Testis (tissue), 3 donors: Measurements from ENCODE around the gene CTCF. TPM values are rescaled to one million over a fixed set of nuclear protein-coding genes. Genes with fewer than 3 reads are reported as not detected.

ENCODE experiments used
- DNase-seq: peaks from one replicate; pipeline ENCODE4 v3.0.0-alpha.2; 2019
- H3K27ac ChIP-seq, 2 donors: fragments of 200-600 bp; sonication (generic); one replicate each; pipeline ENCODE4 v1.5.1; 2019
- H3K27me3 ChIP-seq: fragments of 200-600 bp; sonication (generic); one replicate; pipeline ENCODE4 v1.5.1; 2019
- H3K36me3 ChIP-seq: fragments of 200-600 bp; sonication (generic); one replicate; pipeline ENCODE4 v1.5.1; 2017; ENCODE audit warnings: low read depth; ENCODE audit errors: missing control alignments
- H3K4me1 ChIP-seq: fragments of 200-600 bp; sonication (generic); one replicate; pipeline ENCODE4 v1.5.1; 2019
- H3K4me3 ChIP-seq, 2 donors: fragments of 200-600 bp; sonication (generic); one replicate each; pipeline ENCODE4 v1.5.1; 2017 to 2019
- H3K9me3 ChIP-seq: fragments of 200-600 bp; sonication (generic); one replicate; pipeline ENCODE4 v1.5.1; 2017
- CTCF ChIP-seq, 3 experiments: fragments of 450-650 bp in 2 of 3; fragments of 200-600 bp in 1 of 3; sonication (generic) in 1 of 3; IDR thresholded peaks; one replicate each; pipeline ENCODE4 v1.5.1; 2016 to 2019; ENCODE audit warnings: antibody characterized with exemption in 3 of 3, mild to moderate bottlenecking in 2 of 3, moderate library complexity in 1 of 3
- POLR2A ChIP-seq: fragments of 450-650 bp; IDR thresholded peaks from one replicate; pipeline ENCODE4 v1.6.1; 2017; ENCODE audit warnings: antibody characterized with exemption, mild to moderate bottlenecking, moderate library complexity
- WGBS, 2 donors: methylation state at CpG; one replicate each; pipeline ENCODE4 v1.1.5; 2018; 5-methylcytosine and 5-hydroxymethylcytosine counted together
- intact Hi-C: fragments of 100-400 bp; cut with DNase I; formaldehyde crosslinking; loops from one replicate; pipeline ENCODE4 v1.15.1; 2023; ENCODE audit warnings: low total_unique reads
- polyA plus RNA-seq: library from polyadenylated mRNA; stranded (reverse); fragments of 350-450 nt; fragmentation: Illumina TruSeq; extraction: RNeasy Lipid Tissue Mini Kit (QIAGEN cat#74804); gene quantifications from one replicate; pipeline ENCODE4 v1.2.3, GENCODE V29; 2014; ENCODE audit warnings: low read depth, low replicate concordance; ENCODE audit not compliant: insufficient read depth
- total RNA-seq, 2 donors: library from RNA; depleted of rRNA; stranded (reverse); fragments of >200 nt; gene quantifications; one replicate each; pipeline ENCODE4 v1.2.3, GENCODE V29; 2016

Gene CTCF
- total and polyA plus RNA-seq, 3 donors from 2014 or later = 25.9 to 47.0 (median 45.5) TPM

- Histone ChIP-seq H3K27me3 (no peaks in the 10 kb centered on the region), H3K4me3 (no peak overlapping the region), H3K9me3 (no peaks in the 10 kb centered on the region), H3K36me3 (no peaks in the 10 kb centered on the region), H3K4me1 (peaks cover 10% of the 10 kb centered on the region), H3K27ac (no peak overlapping the region)
- no peak for TF ChIP-seq POLR2A
- TF ChIP-seq CTCF (IDR thresholded peaks at IDR 0.05) = no peak
- WGBS, 2 donors = 32 to 48% methylated on average over 4 to 33 of the region's 34 CpGs
- no peak for DNase-seq
- intact Hi-C loops = loop anchor here (10.0 kb wide), 1 partner anchor 105 kb away; no protein-coding TSS in a partner anchor
Measured at GRCh38 chr16:67649494-67649931, 87.2 kb downstream of the CTCF start.

GRCh38 chr16:67650023-67650422 is 87.7 kb downstream of the CTCF start:
- Histone ChIP-seq H3K4me1 (peaks cover 10% of the 10 kb centered on the region), H3K9me3 (no peaks in the 10 kb centered on the region), H3K27me3 (no peaks in the 10 kb centered on the region), H3K4me3 (no peak overlapping the region), H3K27ac (no peak overlapping the region), H3K36me3 (no peaks in the 10 kb centered on the region)
- intact Hi-C loops = no loop called here
- TF ChIP-seq POLR2A (no peak), CTCF (IDR thresholded peaks at IDR 0.05) (no peak)
- no peak for DNase-seq
- WGBS, 2 donors = 58 to 63% methylated on average over 6 to 8 of the region's 8 CpGs

GRCh38 chr16:67651039-67651438 is 88.7 kb downstream of the CTCF start:
- no peak for DNase-seq
- TF ChIP-seq CTCF (IDR thresholded peaks at IDR 0.05) = no peak
- TF ChIP-seq POLR2A = no peak
- no peaks in the 10 kb centered on the region for H3K27me3 ChIP-seq
- WGBS, 2 donors = 90 to 97% methylated on average over 7 of the region's 7 CpGs
- intact Hi-C loops = no loop called here
- no peaks in the 10 kb centered on the region for H3K9me3 ChIP-seq
- H3K4me1 ChIP-seq = peaks cover 10% of the 10 kb centered on the region
- H3K4me3 ChIP-seq = no peak overlapping the region
- H3K27ac ChIP-seq = no peak overlapping the region
- no peaks in the 10 kb centered on the region for H3K36me3 ChIP-seq

GRCh38 chr16:67651847-67652246 is 89.5 kb downstream of the CTCF start:
- Histone ChIP-seq H3K27me3 (no peaks in the 10 kb centered on the region), H3K27ac (no peak overlapping the region), H3K9me3 (no peaks in the 10 kb centered on the region), H3K4me3 (no peak overlapping the region), H3K36me3 (no peaks in the 10 kb centered on the region), H3K4me1 (peaks cover 10% of the 10 kb centered on the region)
- DNase-seq = no peak
- TF ChIP-seq CTCF (IDR thresholded peaks at IDR 0.05) (no peak), POLR2A (no peak)
- intact Hi-C loops = no loop called here
- WGBS, 2 donors = 67 to 77% methylated on average over 2 to 4 of the region's 4 CpGs

- H3K27me3 ChIP-seq = no peaks in the 10 kb centered on the region
- H3K4me3 ChIP-seq = no peak overlapping the region
- WGBS, 2 donors = 3 to 40% methylated on average over 1 to 47 of the region's 59 CpGs
- DNase-seq = no peak
- peaks cover 10% of the 10 kb centered on the region for H3K4me1 ChIP-seq
- no peak for TF ChIP-seq POLR2A
- TF ChIP-seq CTCF (IDR thresholded peaks at IDR 0.05) = no peak
- H3K9me3 ChIP-seq = no peaks in the 10 kb centered on the region
- intact Hi-C loops = no loop called here
- no peaks in the 10 kb centered on the region for H3K36me3 ChIP-seq
- H3K27ac ChIP-seq = no peak overlapping the region
Measured at GRCh38 chr16:67652578-67653127, 90.3 kb downstream of the CTCF start.
